ENCODE data around the gene AOPEP.

The AOPEP gene

GRCh38 chr9:94975480-94975879 lies 249.0 kb downstream of the AOPEP start:
- no peak for DNase-seq

DNA sequence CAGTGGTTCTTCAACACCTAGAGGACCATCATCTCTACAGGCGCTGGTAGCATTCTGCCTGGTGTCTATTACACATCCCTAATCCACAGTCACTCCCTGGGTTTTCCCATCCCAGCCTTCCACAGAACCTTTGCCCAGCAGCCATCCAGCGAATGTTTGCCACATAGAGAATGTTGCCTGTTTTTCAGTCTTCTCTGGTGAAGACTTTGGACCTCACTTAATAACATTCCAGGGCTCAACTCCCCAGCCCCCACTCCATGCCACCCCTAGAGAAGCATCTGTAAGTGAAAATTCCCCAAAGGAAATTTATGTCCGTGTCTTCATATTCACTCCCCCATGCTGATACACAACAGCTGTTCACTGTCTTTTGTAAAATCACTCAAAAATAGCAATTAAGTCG lies 249.6 kb downstream of the AOPEP start:
- DNase-seq = no peak

DNA sequence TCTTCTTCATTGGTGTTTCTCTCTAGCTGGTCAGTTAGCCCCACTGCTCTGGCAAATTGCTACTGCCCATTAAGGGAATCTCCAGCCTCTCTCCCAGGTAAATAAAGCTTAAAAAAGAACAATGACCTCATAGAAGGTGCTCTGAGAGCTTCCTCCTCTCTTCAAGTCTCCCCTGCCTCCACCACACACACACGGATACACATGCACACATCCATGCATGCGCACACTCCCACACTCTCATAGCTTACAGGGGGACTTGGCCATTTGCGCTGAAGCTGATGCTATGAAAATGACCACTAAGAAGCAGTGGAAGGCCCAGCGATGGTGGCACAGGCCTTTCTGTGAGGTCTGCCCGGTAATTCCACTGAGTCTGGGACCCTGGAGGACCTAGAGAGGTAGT lies 250.9 kb downstream of the AOPEP start:
- no peak for DNase-seq

DNA sequence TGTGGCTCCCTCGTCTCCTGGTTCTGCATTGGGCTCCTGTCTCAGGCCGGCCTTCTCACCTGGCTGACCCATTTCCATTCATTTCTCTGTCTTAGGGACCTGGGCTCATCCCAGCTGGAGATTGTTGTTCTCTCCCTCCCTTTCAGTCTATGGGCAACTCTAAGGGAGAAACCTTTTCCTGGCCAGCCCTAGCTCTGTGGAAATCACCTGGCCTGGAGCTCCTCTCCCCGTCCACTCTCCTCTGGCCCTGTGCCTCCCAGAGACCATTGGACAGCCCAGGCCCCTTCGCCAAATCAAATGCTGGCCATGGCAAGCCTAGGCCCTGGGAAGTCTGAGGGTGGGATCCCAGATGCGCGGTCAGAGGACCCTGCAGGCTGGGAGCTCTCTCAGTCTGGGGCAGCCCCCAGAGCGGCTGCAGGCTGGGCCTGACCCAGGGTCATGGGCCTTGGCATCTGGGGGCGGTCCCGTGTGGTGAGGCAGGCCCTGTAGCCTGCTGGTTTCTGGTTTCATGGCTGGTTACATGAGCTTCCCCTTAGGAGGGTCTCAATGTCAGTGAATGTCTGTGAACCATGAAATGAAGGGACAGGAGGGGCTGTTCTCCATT lies 253.5 kb downstream of the AOPEP start:
- DNase-seq = no peak

- DNase-seq = no peak
Measured at GRCh38 chr9:94980947-94981722, 254.6 kb downstream of the AOPEP start.

DNA sequence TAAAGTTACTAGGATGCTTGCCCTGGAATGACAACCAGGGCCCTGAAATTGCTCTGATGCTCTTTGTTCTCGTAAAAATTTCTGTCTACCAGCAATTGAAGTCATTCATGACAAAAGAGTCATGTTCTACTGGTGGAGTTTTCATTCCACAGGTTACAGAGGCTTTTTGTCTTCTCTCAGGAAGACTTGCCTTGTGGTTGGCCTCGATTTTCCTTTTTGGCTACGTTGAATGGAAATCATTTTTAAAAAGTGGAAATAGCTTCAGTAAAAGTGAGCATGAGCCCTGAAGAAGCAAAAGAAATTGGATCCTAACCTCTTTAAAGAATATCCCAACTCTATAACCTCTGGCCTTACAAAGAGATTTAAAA lies 255.2 kb downstream of the AOPEP start:
- no peak for DNase-seq

GRCh38 chr9:94982211-94982610 lies 255.7 kb downstream of the AOPEP start:
- no peak for DNase-seq

DNA sequence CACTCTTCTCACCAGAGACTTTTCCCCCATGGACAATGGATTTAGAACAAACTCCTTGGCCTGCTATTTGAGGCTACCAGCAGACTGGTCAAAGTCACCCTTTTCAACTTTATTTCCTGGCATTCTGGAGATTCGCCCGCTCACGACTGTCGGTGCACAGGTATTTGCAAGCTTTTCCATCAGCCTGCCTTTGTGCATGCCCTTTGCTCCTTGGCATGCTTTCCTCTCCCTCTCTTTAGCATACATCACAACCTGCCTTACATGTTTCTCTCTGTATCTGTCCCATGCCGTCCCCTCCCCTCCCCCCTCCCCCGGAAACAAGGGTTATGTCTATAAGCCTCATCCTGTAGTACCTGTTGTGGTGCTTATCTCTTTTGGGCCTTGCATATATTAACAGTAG lies 257.1 kb downstream of the AOPEP start:
- DNase-seq = no peak

DNA sequence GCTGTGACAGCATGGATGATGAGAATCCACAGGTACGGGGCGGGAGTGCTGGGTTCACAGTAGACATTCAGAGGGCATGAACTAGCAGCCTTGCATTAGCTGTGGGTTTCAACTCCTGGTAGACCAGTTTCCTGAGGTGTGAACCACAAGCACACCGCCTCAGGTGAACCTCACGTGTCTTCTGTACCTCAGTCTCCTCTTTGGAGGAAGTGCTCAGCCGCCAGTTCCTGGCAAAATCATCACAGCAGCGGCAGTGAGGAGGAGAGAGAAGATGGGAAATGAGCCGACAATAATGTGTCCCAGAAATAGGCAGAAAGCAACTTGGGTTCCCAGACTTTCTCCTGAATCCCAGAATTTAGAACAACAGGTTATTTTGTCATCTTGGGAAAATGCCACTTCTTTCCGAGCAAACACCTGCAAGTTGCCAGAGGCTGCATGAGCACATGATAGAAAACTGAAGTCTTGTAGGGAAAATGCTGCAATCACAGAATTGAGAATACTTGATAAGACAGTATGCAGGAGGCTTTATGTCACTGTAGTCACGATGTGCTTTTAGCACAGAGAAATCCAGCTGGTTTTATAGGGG lies 258.5 kb downstream of the AOPEP start:
- no peak for DNase-seq

- no peak for DNase-seq
Measured at GRCh38 chr9:94985649-94986048, 259.1 kb downstream of the AOPEP start.

GRCh38 chr9:94987731-94988130 lies 261.2 kb downstream of the AOPEP start:
- DNase-seq = no peak

- DNase-seq = no peak
Measured at GRCh38 chr9:94990897-94991561, 264.5 kb downstream of the AOPEP start.

DNA sequence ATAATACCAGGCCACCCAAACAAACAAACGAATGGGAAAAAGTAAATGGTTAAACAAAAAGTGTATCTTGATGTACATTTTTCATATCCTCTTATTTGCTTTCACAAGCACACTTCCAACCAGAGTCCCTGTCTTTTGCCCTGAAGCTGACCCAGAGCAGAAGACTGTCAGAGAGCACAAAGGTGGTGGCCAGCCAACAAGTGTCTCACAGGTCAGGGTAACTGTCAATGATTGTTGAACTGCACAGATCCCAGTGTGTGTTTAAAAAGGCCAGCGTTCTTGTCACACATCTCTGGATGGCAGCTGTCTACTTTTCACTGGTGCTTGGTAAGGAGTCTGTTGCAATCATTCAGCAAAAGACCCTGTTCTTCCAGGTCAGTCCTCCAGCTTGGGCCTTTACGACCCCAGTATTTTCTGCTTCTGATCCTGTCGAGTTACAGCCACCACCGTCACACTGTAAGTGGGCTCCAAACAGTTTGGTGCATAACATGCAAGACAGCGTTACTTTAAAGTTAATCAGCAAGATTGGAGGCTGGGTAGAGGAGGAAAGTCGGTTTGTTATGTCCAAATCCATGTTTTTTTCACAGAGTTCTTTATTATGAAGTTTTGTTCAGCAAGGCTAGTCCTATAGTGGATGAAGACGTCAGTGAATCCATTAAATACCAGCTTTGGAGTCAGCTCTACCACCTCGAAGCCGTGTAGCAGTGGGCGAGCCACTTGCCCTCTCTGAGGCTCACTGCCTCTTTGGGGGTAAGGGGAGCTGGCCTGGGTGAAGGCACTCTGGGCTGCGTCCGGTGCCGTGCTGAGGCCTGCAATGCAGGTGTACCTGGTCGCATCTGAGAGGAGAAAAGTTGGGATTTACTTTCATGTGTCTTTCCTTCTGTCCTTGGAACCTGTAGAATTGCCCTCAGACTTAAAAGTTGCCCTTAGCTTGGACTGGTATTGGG lies 265.7 kb downstream of the AOPEP start:
- no peak for DNase-seq

DNA sequence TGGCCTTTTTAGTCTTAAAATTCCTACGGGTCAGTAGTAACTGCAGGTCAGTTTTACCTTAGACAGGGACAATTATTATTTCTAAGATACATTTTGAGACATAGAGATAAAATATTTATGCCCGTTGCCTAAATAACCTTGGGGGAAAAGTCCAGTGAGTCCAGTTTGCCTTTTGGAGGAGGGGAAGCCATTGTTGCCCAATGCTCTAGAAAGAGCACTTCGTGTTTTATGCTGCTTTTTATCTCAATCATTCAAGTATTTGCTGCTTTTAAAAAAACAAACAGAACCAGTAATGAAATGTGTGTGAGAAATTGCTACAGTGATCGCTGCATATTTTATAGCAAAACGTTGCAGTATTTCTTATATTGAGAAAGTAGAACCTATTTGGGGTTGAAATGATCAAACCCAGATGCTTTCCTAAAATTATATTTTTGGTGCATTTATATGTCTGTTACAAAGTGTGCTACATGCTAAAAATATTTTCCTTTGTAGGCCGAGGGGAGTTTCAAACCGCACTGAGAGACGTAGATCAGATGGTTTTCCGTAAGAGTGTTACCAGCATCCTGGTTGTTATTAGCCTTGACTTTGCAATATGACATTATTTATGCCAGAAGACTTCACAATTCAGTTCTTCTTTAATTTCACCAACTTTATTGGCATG lies 266.8 kb downstream of the AOPEP start:
- DNase-seq = no peak

DNA sequence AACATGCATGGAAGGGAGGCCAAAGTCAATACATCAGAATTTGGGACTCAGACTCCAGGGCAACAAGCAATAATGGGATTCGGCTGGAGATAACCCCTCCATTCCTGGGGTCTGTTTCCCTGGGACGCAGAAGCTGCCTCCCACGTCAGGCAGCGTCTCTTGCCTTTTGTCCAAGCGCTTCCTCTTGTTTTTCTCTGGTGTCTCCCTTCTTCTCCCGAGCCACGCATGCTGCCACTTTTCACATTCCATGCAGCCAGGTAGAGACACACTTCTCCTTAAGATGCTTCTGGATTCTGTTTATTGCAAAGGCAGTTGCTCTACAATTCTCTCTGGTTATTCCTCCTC lies 267.3 kb downstream of the AOPEP start:
- no peak for DNase-seq

GRCh38 chr9:94995048-94995693 lies 268.7 kb downstream of the AOPEP start:
- no peak for DNase-seq

DNA sequence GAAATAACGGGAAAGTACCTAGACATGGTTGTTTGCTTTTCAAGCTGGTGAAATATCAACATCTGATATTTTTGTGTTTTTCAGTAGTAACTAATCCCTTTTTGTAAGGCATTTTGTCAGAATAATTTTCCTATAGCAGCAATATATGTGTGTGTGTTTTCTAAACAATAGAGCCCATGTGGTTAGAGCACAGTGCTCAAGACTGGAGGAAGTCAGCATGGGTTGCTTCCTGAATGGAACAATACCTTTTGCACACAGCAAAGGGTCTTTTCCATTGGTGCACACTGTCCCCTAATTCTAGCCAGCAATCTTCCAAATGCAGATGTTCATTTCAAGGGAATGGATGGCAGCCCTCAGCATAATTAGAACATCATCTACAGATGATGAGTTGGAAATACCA lies 270.1 kb downstream of the AOPEP start:
- DNase-seq = no peak

- DNase-seq = no peak
Measured at GRCh38 chr9:94997727-94998126, 271.2 kb downstream of the AOPEP start.

- no peak for DNase-seq
Measured at GRCh38 chr9:94999832-95000231, 273.3 kb downstream of the AOPEP start.

GRCh38 chr9:95000821-95001220 lies 274.3 kb downstream of the AOPEP start:
- no peak for DNase-seq

DNA sequence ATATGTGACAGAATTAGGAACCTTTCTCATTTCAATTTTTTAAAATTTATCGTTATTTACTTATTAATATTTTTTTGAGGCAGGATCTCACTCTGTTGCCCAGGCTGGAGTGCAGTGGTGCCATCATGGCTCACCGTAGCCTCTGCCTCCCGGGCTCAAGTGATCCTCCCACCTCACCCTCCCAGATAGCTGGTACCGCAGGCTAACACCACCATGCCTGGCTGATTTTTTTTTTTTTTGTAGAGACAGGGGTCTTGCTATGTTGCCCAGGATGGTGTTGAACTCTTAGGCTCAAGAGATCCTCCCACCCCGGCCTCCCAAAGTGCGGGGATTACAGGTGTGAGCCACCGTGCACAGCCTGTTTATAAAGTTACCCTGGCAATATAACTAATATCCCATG lies 275.2 kb downstream of the AOPEP start:
- DNase-seq = no peak

Measured in stimulated activated CD4-positive, alpha-beta T cell treated with anti-CD3 and anti-CD28 coated beads, Interleukin-1b, Interleukin-23, amount 100 ng/mL, for 48 hours (primary cell).